ENCODE data around the gene STEAP2.

STEAP2 gene

DNA sequence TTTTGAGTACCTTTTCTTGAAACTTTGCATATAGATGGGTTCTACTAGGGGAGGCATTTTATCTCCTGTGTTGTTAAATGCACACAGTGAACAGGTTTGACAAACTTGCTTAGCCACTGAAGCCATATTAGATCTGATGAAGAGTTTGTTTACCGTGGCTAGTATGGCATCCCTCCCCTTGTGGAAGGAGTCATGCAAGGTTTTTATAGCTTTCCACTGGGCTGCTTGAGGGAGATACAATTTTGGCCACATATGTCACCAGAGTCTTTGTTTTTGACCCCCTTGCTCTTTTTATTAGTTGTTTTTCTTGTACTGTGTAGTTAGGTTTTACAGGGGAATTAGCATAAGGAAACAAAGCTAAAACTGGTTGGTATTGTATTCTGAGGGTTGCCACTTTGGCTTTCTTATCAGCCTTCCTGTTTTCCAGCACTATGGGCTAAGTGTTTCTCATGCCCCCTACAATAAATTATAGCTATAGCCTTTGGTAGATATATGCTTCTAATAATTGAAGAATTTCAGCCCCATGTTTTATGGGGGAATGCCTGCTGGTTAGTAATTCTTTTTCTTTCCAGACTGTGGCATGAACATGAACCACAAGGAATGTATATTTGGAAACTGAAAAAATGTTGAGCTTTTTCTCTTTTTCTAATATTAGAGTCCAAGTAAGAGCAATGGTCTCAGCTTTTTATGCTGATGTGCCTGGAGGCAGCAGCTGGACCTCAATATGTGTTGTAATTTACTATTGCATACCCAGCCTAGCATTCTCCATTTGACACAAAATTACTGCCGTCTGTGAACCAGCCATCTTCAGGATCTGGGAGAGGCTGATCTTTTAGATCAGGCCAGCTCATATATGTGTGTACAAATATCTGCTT, 18.4 kb upstream of the STEAP2 start:
- peak; percentile 57 for DNase-seq (ENCODE audit: low spot score)

GRCh38 chr7:90194911-90195809, 16.4 kb upstream of the STEAP2 start:
- DNase-seq (ENCODE audit: low spot score): no peak

GRCh38 chr7:90201500-90202195, 9.9 kb upstream of the STEAP2 start:
- DNase-seq (ENCODE audit: low spot score): no peak

- DNase-seq (ENCODE audit: low spot score): no peak
Measured at GRCh38 chr7:90207956-90208355, 3.6 kb upstream of the STEAP2 start.

DNA sequence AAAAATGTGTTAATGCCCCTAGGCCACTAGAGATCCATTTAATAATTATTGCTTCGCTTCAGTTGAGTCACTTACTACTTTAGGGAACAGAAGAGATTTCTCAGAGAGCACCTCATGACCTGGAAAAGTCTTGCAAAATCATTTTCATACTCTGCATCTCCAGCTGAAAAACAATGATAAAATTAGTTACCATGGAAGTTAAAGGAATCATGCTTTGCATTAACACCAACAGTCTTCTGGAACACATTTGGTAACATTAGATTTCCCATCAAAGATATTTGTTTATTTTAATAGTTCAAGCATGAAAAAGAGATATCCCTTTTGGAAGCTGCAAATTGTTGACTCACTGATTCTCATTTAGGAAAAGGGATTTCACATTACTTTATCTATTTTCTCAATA, 1.8 kb upstream of the STEAP2 start:
- no peak for DNase-seq (ENCODE audit: low spot score)

DNA sequence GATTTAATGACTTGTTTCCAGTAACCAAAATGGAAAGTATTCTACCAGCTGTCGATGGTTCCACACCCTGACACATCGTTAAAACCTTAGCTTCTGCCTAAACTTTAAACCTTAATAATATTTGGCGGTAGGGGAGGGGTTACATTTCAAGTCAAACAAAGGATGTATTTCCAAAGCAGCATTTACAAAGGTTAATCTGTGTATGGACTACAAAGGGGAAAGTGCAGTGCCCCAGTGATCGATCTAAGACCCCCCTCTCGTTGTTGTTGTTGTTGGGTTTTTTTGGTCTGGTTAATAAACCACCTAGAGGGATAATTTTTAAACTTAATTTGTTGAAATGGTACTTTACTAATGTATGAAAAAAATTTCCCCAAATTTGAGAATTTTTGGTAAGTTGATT, 1.1 kb upstream of the STEAP2 start:
- DNase-seq (ENCODE audit: low spot score): no peak

DNA sequence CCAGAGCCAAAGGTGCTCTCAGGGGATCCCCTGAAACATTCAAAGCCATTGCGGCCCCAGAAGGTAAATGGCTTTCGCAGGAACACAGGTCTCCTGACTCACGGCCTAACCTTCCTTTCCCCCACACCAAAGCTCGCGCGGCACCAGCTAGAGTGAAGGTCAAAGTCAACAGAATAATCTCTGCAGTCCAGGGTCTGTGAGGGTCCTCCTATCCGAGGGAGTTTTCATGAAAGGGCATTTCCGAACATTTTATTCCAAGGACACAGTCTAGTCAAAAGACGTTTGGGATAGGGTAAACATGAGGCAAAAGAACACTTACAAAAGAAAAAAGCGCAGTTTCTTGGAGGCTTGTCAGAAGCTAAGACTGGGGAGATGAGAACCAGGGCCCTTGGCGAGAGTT, 559 bp upstream of the STEAP2 start:
- DNase-seq (ENCODE audit: low spot score): peak; percentile 10

- no peak for DNase-seq (ENCODE audit: low spot score)
Measured at GRCh38 chr7:90212149-90212495, 582 bp downstream of the STEAP2 start.

- DNase-seq (ENCODE audit: low spot score): no peak
Measured at GRCh38 chr7:90213521-90213920, 2.0 kb downstream of the STEAP2 start.

GRCh38 chr7:90216080-90216674, 4.6 kb downstream of the STEAP2 start:
- peak; percentile 44 for DNase-seq (ENCODE audit: low spot score)

- DNase-seq (ENCODE audit: low spot score): no peak
Measured at GRCh38 chr7:90216771-90217170, 5.2 kb downstream of the STEAP2 start.

DNA sequence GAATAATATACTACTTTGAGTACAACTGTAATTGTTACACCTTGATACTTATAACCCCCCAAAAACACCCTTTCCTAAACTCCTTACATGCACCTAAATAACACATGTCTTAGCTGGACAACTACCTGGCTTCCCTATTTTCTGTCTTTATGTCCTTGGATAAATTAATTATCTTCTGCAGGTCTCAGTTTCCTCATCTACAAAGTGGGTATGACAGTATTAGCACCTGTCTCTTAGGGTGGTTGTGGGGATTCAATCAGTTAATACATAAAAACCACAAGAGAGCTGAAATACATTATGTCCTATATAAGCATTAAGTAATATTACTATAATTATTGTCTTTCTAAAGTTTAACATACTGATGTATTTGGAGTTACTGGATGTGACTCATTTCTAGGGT, 10.8 kb downstream of the STEAP2 start:
- no peak for DNase-seq (ENCODE audit: low spot score)

DNA sequence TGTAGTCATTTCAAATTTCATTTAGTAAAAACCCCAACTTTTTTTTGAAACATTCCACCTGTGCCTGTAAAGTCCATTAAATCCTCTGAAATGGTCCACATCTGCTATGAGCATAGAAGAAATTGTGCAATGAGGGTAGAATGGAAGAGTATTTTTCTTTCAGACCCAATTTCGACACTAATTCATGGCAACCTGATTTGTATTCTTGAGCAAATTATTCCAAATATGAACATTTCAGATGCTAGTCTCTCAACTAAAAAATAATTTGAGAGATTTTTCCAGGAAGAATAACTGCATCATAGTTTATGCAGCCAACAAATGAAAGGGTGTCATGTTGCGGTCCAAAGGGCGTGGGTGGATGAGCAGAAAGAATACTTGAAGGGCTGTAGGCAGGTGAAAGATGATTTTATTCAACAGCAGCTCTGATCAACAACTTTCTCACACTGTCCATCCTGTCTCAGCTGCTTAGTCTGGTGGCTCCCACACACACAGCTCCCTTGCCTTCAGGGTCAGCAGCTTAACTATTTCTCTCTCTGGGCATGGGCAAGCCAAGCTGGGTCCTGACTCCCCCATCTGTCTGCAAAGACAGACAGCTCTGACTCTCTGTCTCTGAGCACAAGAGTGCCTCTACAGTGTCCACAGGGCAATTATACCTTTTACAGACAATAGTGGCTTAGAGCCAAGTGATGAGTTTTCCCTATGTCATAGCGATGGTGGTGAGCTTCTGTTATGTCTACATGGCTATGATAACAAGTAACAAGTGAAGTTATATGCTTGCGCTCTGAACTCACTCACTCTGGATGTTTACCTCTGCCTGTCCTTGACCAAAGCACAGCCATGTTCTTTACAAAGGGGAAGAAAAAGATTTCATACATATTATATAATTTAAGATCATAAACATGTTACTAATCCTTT, 11.5 kb downstream of the STEAP2 start:
- DNase-seq (ENCODE audit: low spot score): no peak

GRCh38 chr7:90224195-90224594, 12.7 kb downstream of the STEAP2 start:
- no peak for DNase-seq (ENCODE audit: low spot score)

DNA sequence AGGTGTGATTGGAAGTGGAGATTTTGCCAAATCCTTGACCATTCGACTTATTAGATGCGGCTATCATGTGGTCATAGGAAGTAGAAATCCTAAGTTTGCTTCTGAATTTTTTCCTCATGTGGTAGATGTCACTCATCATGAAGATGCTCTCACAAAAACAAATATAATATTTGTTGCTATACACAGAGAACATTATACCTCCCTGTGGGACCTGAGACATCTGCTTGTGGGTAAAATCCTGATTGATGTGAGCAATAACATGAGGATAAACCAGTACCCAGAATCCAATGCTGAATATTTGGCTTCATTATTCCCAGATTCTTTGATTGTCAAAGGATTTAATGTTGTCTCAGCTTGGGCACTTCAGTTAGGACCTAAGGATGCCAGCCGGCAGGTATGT, 13.6 kb downstream of the STEAP2 start:
- no peak for DNase-seq (ENCODE audit: low spot score)

DNA sequence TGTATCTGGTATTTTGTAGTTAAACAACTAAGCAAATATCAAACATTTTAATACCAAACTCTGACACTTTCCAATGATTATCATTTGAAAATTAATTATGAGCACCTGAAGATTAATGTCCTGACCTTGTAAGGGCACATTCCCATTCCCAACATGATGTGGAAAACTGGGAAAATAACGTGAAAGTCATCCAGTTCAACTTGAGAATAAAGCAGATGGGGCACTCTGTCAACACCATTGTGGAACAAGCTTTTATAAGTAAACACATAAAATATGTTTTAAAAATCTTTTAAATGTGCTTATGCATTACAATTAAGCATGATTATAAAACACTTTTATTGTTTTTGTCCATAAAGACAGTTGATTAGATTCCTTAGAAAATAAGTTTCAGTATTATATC, 14.1 kb downstream of the STEAP2 start:
- DNase-seq (ENCODE audit: low spot score): no peak

GRCh38 chr7:90227259-90227658, 15.7 kb downstream of the STEAP2 start:
- no peak for DNase-seq (ENCODE audit: low spot score)

- DNase-seq (ENCODE audit: low spot score): no peak
Measured at GRCh38 chr7:90229682-90230081, 18.1 kb downstream of the STEAP2 start.

DNA sequence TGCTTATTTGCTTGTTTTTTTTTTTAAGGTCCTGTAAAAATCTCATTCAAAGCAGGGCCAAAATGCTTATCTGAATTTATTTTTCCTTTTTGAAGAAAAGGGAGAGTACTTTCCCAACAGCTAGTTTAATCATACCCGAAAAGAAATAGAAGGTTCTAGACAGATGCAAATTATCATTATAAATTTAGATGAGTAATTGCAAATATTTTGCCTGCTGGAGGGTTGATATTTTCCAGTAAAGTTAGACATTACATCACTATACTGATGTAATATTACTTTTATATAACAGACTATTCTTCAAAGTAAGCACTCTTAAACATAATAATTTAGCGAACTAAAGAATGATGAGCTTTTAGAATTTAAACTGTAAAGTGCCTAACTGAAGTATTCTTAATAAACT, 19.3 kb downstream of the STEAP2 start:
- DNase-seq (ENCODE audit: low spot score): no peak

DNA sequence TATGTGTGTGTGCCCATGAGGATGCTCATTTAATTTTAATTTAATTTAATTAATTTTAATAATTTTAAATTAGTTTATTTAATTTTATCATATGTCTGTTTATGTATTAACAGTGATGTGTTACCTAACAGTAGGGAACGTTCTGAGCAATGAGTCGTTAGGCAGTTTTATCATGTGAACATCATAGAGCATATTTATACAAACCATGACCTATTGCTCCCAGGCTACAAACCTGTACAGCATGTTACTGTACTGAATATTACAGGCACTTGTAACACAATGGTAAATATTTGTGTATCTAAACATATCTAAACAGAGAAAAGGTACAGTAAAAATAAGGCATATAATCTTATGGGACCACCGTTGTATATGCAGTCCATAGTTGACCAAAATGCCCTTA, 19.8 kb downstream of the STEAP2 start:
- no peak for DNase-seq (ENCODE audit: low spot score)

DNA sequence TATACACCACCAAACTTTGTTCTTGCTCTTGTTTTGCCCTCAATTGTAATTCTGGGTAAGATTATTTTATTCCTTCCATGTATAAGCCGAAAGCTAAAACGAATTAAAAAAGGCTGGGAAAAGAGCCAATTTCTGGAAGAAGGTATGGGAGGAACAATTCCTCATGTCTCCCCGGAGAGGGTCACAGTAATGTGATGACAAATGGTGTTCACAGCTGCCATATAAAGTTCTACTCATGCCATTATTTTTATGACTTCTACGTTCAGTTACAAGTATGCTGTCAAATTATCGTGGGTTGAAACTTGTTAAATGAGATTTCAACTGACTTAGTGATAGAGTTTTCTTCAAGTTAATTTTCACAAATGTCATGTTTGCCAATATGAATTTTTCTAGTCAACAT, 20.9 kb downstream of the STEAP2 start:
- DNase-seq (ENCODE audit: low spot score): no peak

All from AG08395 (cell line).